Retinal pigment epithelial cell (primary cell): Measurements from ENCODE around the gene PLA2G12A.

ENCODE experiments used
- DNase-seq: peaks from one replicate; pipeline ENCODE4 v3.0.0-alpha.2; 2010; ENCODE audit warnings: low read depth
- H3K4me3 ChIP-seq: 2 replicates; pipeline ENCODE4 v1.5.1; 2011; ENCODE audit warnings: mild to moderate bottlenecking, low read length, control low read depth, moderate library complexity
- TF ChIP-seq, protein P1 (sequence below): conservative IDR thresholded peaks from 2 replicates; pipeline ENCODE4 v1.5.1; 2011; ENCODE audit warnings: low read depth, low read length, control low read depth, inconsistent platforms

Gene PLA2G12A

DNA sequence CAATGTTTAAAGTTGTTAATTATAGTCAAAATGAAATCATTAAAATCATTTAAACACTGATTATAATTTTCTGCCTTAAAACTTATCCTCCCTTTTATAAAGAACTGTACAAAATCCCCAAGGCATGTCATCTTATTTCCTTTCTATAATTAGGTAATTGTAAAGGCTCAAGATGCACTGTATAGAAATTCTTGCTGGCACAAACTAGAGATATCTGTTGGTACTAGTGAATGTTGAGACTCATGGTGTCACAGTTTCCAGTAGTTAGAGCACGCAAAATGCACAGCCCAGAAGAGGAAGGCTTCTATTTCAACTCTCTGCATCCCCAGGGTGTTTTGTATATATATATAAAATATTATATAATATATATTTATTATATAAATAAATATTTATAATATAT lies 22.7 kb upstream of the PLA2G12A start:
- TF ChIP-seq, protein P1, sequence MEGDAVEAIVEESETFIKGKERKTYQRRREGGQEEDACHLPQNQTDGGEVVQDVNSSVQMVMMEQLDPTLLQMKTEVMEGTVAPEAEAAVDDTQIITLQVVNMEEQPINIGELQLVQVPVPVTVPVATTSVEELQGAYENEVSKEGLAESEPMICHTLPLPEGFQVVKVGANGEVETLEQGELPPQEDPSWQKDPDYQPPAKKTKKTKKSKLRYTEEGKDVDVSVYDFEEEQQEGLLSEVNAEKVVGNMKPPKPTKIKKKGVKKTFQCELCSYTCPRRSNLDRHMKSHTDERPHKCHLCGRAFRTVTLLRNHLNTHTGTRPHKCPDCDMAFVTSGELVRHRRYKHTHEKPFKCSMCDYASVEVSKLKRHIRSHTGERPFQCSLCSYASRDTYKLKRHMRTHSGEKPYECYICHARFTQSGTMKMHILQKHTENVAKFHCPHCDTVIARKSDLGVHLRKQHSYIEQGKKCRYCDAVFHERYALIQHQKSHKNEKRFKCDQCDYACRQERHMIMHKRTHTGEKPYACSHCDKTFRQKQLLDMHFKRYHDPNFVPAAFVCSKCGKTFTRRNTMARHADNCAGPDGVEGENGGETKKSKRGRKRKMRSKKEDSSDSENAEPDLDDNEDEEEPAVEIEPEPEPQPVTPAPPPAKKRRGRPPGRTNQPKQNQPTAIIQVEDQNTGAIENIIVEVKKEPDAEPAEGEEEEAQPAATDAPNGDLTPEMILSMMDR, result no peak
- H3K4me3 ChIP-seq, result no peak overlapping the region
- no peak for DNase-seq

DNA sequence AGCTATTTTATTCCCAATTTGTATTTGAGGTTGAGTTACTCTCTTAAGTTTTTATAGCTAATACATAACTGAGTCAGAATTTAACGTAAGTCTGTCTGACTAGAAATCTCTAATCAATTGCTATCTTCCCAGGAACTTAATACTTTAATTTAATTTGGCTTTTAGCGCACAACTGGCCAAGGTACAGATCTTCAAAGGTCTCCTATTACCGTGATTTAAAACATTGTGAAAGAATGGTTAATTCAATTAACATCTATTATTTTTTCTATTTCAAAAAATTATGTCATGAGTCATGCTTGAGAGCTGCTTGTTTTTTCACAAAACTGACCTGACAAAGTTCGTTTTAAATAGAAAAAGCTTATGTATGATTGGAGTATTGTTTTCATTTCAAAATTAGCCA lies 22.0 kb upstream of the PLA2G12A start:
- DNase-seq, result no peak
- H3K4me3 ChIP-seq, result no peak overlapping the region
- TF ChIP-seq, protein P1, result no peak

DNA sequence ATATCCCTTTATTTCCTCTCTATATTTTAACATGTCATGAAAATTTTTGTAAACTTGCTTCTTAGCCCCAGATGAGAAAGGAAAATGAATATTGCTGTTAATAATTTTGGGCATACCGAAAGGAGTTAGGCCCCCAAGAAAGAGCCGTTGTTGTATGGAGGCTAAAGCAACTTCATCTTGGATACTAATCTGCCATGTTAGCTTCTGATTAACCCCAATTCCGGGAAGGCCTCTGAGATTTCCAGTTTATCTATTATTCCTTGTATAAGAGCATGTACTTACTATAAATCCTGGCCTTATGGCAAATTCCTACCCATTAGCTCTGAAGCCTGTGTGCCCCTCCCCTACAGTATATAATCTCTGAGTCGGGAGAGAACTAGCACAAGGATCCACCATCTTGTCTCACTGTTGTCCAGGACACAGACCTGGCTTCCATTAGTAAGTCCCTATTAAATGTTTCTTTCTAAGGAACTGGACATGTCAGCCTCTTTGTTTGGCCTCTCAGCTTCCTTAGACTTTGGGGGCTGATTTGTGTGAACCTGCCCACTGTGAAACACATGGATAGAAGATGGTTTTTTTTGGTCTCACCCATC lies 20.9 kb upstream of the PLA2G12A start:
- no peak overlapping the region for H3K4me3 ChIP-seq
- no peak for DNase-seq
- TF ChIP-seq, protein P1, result no peak

- no peak for DNase-seq
- TF ChIP-seq, protein P1, result no peak
Observed at GRCh38 chr4:109749388-109750082, 19.7 kb upstream of the PLA2G12A start.

GRCh38 chr4:109748114-109748513 lies 18.2 kb upstream of the PLA2G12A start:
- H3K4me3 ChIP-seq, result no peak overlapping the region
- TF ChIP-seq, protein P1, result no peak
- DNase-seq, result no peak

More at GRCh38 chr4:109749388-109750082, 19.7 kb upstream of the PLA2G12A start:
- no peak overlapping the region for H3K4me3 ChIP-seq

GRCh38 chr4:109746728-109747127 lies 16.9 kb upstream of the PLA2G12A start:
- TF ChIP-seq, protein P1, result no peak
- DNase-seq, result no peak
- no peak overlapping the region for H3K4me3 ChIP-seq

DNA sequence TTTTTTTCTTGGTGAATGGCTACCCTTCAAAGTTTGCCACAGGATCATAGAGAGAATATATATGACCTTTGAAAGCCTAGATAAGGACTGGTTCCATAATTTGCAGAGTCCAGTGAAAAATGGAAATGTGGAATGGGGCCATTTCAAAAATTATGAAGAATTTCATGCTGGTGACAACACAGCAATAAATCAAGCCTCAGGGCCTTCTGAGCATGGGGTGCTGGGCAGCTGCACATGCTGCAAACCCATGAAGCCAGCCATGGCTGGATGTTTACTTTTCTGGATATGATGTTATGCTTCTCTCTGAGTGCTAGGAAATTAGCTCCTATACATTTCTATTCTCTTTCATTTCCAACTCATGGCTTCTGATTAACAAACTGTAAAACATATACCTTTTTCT lies 16.0 kb upstream of the PLA2G12A start:
- no peak for DNase-seq

More for the DNA sequence above, 16.0 kb upstream of the PLA2G12A start:
- H3K4me3 ChIP-seq, result no peak overlapping the region
- TF ChIP-seq, protein P1, result no peak
